GM21360 (cell line): Measurements from ENCODE around the gene G0S2.
"Not testable (repeated sequence)": the region's sequence is repeated elsewhere in the genome, so short reads cannot be mapped to it uniquely, and the experiment has no call there.

ENCODE experiments used
- ATAC-seq: cut with Tn5 transposase; IDR thresholded peaks from one replicate; pipeline ENCODE4 v1.9.1; 2021; ENCODE audit warnings: mild to moderate bottlenecking, moderate library complexity; ENCODE audit not compliant: unreplicated experiment

G0S2 gene

DNA sequence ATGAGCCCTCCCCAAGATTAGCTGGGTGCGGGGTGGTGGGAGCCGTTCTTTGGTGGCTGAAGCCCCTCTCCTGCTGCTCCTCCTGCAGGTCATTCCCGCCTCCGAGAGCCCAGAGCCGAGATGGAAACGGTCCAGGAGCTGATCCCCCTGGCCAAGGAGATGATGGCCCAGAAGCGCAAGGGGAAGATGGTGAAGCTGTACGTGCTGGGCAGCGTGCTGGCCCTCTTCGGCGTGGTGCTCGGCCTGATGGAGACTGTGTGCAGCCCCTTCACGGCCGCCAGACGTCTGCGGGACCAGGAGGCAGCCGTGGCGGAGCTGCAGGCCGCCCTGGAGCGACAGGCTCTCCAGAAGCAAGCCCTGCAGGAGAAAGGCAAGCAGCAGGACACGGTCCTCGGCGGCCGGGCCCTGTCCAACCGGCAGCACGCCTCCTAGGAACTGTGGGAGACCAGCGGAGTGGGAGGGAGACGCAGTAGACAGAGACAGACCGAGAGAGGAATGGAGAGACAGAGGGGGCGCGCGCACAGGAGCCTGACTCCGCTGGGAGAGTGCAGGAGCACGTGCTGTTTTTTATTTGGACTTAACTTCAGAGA, 448 bp downstream of the G0S2 start:
- no peak for ATAC-seq

GRCh38 chr1:209678981-209679539, 3.8 kb downstream of the G0S2 start:
- no peak for ATAC-seq

GRCh38 chr1:209685821-209686220, 10.6 kb downstream of the G0S2 start:
- no peak for ATAC-seq

DNA sequence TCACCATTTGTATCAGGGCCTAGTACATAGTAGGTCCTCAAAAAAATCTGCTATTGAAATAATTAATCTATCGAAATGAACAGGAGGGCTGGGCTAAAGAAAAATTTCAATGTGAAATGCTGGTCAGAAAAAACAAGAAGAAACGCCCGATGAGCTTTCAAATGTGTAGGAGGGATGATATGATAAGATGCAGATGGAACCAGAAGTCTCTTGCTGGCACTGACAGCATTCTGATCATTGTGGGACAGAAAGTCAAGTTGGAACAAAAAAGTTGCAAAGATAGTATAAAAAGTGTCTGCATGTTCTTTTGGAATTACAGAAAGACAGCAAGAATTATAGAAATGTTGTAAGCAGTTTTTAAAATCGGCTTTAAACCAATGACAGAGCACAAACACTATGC, 11.1 kb downstream of the G0S2 start:
- no peak for ATAC-seq

DNA sequence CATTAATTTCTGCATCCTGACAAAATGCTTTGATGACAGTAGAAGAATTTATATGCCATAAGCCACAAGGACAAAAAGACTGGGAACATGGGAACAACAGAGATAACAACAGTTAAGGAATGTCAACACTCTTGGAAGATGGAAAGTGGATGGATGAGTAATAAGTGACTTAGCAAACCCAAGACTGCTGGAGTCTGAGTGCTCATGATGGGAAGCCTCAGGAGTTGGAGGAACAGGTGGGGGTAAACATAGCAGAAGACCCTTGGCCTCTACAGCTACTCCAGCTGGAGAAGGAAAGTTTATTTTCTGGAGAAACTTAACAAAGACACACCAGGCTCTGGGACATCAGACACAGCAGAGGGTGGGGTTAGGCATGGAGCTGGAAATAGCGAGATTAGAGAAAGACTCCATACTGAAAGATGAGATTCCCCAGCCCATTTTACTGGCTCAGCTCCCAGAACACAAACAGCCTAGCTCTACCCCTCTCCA, 13.6 kb downstream of the G0S2 start:
- no peak for ATAC-seq

GRCh38 chr1:209689477-209689876, 14.3 kb downstream of the G0S2 start:
- no peak for ATAC-seq

- ATAC-seq: no peak
These were observed 16.0 kb downstream of the G0S2 start for GRCh38 chr1:209691237-209691636.

DNA sequence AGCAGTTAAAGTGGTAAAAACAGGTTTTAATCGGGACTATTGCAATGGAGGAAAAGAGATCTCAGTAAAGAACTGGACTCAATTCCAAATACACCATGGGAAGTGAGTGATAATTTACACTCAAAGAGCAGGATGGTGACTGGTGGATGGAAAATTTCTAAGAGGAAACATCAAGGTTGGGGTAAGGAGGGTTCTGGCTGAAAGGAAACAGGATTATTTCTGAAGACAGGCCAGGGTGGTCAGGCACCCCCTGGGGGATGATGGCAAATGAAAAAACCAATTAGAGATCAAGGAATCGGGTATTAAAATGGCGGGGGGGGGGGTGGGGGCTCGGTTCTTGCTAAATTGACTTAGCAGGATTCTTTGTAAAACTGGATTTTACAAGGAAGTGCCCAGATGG, 17.1 kb downstream of the G0S2 start:
- no peak for ATAC-seq

- no peak for ATAC-seq
These were observed 17.7 kb downstream of the G0S2 start for GRCh38 chr1:209692745-209693504.

- no peak for ATAC-seq
These were observed 21.5 kb downstream of the G0S2 start for GRCh38 chr1:209696673-209697072.

GRCh38 chr1:209697126-209697525, 21.9 kb downstream of the G0S2 start:
- ATAC-seq: no peak

DNA sequence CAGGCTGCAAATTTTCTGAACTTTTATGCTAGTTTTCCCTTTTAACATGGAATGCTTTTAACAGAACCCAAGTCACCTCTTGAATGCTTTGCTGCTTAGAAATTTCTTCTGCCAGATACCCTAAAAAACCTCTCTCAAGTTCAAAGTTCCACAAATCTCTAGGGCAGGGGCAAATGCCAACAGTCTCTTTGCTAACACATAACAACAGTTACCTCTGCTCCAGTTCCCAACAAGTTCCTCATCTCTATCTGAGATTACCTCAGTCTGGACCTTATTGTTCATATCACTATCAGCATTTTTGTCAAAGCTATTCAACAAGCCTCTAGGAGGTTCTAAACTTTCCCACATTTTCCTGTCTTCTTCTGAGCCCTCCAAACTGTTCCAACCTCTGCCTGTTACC, 25.5 kb downstream of the G0S2 start:
- ATAC-seq: not testable (repeated sequence)

DNA sequence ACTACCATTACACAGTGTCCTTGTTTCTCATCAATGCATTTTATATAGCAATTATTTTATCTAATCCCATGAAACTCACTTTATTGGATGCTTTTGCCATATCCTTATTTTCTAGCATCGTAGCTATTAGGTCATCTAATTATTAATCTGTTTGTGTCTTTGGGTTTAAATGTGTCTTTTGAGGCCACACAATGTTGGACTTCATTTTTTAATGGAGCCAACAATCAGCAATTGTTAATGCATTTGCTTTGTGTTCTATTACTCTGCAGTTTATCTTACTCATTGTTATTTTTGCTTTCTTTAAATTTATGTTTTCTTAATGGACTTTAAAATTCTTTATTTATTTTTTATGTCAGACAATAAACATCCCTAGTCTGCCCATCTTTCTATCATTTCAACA, 27.6 kb downstream of the G0S2 start:
- ATAC-seq: no peak

- ATAC-seq: no peak
These were observed 28.8 kb downstream of the G0S2 start for GRCh38 chr1:209703834-209704504.

DNA sequence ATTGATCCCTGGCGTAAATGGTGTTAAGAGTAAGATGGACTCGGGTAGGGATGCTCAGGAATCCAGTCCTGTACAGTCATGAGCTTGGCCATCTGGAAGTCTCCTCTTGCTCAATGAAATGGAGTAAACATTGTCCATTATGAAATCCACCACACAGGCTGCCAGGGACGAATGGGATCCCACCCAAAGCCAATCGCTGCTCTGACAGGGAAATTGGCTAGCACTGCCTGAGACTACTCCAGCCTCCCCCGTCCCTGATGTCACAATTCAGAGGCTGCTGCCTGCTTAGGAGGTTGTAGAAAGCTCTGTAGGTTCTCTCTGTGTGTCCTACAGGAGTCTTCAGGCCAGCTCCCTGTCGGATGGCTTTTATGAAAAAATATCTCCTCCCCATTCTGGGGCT, 29.4 kb downstream of the G0S2 start, which contains the start of gene HSD11B1:
TSS of gene HSD11B1 (plus strand) at position 263 of the 400 bp plus-strand sequence. CDS start at position 360, 97 bp downstream.
- no peak for ATAC-seq

DNA sequence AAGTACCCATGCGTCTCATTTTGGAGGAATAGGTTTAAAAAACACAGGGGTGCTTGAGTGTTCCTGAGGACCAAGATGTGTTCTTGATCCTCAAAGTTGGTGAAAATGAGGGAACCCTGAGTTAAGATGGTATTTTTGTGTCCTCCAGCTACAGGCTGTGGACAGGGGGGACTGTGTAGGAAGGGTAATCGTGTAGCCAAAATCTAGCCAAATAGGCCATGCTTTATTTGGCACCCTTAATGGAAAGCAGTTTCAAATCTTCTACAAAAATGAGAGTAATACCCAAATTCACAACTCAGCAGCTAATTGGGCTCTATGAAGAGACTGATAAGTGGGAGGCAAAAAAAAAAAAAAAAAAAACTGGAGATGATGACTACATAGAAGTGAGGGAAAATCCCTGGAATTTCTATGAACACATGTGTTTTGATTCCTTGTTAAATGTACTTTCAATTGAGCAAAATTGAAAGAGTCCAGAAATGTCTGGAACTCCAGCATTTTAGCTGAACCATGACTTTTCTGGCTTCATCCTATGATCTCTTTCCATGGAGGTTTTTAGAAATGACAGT, 29.9 kb downstream of the G0S2 start:
- no peak for ATAC-seq

- ATAC-seq: no peak
These were observed 31.4 kb downstream of the G0S2 start for GRCh38 chr1:209706622-209707021.

DNA sequence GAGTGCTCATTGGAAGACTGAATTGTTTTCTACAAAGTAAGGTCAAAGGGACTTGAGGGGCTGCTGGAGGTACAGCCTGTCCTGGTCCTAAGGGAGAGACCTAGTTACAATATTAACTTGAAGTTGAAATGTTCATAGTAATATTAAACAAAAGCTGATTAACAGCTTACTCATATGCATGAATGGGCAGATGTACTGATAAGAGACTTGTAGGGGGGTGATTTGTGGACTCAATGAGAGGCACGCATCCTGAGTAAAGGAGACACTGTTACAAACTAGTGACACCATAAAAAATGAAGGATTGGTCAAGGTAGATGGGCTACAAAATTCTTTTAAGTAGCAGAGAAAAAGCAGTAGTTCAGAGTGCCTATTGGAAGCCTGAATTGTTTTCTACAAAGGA, 32.1 kb downstream of the G0S2 start:
- ATAC-seq: no peak

- ATAC-seq: no peak
These were observed 33.1 kb downstream of the G0S2 start for GRCh38 chr1:209708297-209708696.

DNA sequence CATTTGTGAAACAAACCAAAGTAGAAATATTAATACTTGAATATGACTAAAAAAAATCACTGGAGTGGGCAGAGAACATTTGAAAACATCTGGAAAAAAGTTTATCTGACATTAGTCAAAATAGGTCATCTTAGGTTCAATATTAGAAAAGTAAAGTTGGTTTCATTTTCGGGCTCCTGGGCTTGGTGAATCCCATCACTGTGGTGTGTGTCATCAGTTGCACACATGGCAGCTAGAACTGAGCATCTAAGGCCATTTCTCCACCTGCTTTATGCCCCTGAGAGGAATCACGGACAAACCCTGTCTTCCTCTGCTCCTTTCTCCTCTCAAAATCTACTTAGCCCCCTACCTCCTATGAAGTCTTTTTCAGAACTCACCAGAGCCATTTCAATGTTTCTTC, 34.9 kb downstream of the G0S2 start:
- no peak for ATAC-seq

DNA sequence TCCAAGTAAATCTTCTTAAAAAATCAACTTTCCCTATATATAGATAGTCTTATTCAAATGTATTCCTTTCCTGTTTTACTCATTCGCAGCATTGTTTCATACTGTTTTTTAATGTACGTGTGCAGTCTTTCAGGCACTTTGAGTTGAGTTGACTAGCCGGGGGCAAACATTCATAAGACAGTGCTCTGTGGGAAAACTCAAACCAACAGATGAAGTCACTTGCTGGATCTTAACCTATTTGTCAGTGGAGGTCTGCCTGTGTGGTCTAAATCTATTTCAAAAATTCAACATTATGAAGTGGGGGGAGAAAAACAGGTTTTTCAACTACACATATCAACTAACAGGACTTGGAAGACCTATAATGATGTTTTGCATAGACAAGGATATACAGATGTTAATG, 35.6 kb downstream of the G0S2 start:
- ATAC-seq: no peak
